Measurements from ENCODE around the gene PLEKHN1. TPM values are rescaled to one million over a fixed set of nuclear protein-coding genes. Genes with fewer than 3 reads are reported as not detected.

PLEKHN1 gene
- total RNA-seq, 4 donors from 2014 or later = 0.21 to 2.4 TPM; not detected in 2

DNA sequence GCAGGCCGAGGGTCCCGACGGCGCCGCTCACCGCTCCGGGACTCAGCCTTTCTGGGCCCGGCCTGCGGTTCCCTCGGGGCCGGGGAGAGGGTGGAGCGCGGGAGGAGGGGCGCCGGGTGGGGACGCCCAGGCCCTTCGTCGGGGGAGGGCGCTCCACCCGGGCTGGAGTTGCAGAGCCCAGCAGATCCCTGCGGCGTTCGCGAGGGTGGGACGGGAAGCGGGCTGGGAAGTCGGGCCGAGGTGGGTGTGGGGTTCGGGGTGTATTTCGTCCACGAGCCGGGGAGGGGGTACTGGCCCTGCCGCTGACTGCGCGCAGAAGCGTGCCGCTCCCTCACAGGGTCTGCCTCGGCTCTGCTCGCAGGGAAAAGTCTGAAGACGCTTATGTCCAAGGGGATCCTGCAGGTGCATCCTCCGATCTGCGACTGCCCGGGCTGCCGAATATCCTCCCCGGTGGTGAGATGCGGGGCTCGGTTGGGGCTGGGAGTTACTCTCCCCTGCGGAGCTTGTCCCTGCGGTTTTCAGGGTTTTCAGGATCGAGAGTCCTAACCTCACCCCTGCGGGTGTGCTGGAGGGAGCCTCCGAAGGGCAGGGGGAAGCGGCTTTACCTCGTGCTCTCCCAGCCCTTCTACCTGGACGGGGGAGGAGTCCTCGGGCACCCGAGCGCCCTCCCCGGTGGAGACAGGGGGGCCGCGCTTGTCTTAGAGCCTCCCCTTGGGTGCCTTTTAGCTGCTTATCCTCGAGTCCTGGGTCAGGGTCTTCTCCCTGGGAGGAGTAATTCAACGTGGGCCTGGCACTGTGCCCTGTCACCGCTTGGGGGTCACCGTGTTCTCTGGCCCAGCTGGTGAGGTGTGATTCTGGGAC, 40.5 kb upstream of the PLEKHN1 start:
- no peak for DNase-seq (ENCODE audit: low spot score in 2 of 2)
- peaks cover 0 to 46% (median 17%) of the 10 kb centered on the region in 4 donors for H3K4me1 ChIP-seq
- H3K27ac ChIP-seq = peak overlapping the region in 1 of 4 donors; percentile 79
- no peaks in the 10 kb centered on the region for H3K9me3 ChIP-seq
- WGBS, 2 donors = 9 to 11% methylated on average over 26 to 48 of the region's 65 CpGs
- H3K36me3 ChIP-seq = no peaks in the 10 kb centered on the region
- TF ChIP-seq EP300 (IDR thresholded peaks at IDR 0.05) = no peak
- TF ChIP-seq POLR2A (IDR thresholded peaks at IDR 0.05) = no peak
- TF ChIP-seq, protein P1, sequence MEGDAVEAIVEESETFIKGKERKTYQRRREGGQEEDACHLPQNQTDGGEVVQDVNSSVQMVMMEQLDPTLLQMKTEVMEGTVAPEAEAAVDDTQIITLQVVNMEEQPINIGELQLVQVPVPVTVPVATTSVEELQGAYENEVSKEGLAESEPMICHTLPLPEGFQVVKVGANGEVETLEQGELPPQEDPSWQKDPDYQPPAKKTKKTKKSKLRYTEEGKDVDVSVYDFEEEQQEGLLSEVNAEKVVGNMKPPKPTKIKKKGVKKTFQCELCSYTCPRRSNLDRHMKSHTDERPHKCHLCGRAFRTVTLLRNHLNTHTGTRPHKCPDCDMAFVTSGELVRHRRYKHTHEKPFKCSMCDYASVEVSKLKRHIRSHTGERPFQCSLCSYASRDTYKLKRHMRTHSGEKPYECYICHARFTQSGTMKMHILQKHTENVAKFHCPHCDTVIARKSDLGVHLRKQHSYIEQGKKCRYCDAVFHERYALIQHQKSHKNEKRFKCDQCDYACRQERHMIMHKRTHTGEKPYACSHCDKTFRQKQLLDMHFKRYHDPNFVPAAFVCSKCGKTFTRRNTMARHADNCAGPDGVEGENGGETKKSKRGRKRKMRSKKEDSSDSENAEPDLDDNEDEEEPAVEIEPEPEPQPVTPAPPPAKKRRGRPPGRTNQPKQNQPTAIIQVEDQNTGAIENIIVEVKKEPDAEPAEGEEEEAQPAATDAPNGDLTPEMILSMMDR (IDR thresholded peaks at IDR 0.05) = no peak
- H3K4me3 ChIP-seq = peak overlapping the region in 3 of 4 donors; percentile 21 to 55 (median 44)
- peaks cover 0 to 54% of the 10 kb centered on the region in 2 donors for H3K27me3 ChIP-seq

DNA sequence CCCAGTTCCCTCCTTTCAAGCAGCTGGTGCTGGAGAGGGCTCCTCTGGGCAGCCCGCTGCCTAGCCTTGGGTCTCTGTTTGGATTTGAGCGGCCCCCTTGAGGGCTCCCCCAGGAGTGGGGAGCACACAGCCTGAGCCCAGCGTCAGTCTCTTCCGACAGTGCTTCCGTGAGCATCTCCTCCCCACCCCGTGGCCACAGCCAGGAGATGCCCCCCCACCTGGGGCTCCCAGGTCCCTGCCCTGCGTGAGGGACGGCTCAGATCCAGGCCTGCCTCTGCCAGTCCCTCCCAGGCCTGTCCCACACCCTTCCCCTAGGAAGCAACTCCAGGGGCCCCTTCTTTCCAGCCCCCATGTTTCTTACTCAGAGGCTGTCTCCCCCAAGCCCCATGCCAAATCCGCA, 39.0 kb upstream of the PLEKHN1 start:
- TF ChIP-seq, protein P1 (IDR thresholded peaks at IDR 0.05) = no peak
- TF ChIP-seq EP300 (IDR thresholded peaks at IDR 0.05) (no peak), POLR2A (IDR thresholded peaks at IDR 0.05) (no peak)
- Histone ChIP-seq H3K9me3 (no peaks in the 10 kb centered on the region), H3K27ac (no peak overlapping the region), H3K36me3 (no peaks in the 10 kb centered on the region), H3K4me3 (no peak overlapping the region), H3K4me1 (peaks cover 0 to 34% (median 11%) of the 10 kb centered on the region in 4 donors), H3K27me3 (peaks cover 0 to 55% of the 10 kb centered on the region in 2 donors)
- WGBS, 2 donors = 57 to 71% methylated on average over 8 to 9 of the region's 9 CpGs
- no peak for DNase-seq (ENCODE audit: low spot score in 2 of 2)

DNA sequence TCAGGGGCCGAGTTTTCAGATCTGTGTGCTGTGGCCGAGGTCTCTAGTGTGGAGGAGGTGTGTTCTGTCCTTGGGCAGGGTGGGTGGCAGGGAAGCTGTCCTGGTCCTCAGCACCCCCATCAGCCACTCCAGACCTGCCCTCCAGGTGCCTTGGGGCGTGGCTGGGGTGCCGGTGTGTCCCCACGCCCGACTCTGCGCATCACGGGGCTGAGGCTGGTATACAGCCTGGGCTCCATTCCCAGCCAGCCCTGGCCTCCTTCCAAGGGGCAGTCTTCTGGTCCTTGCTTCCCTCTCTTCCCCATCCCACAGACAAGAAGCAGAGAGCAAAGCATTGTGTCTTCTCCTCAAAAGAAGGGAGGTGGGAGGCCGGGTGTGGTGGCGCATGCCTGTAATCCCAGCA, 38.5 kb upstream of the PLEKHN1 start:
- Histone ChIP-seq H3K27me3 (peaks cover 0 to 54% of the 10 kb centered on the region in 2 donors), H3K36me3 (no peaks in the 10 kb centered on the region), H3K4me3 (no peak overlapping the region), H3K9me3 (no peaks in the 10 kb centered on the region), H3K4me1 (peaks cover 0 to 30% (median 11%) of the 10 kb centered on the region in 4 donors), H3K27ac (no peak overlapping the region)
- DNase-seq (ENCODE audit: low spot score in 2 of 2) = no peak
- 66 to 69% methylated on average over 9 to 10 of the region's 10 CpGs for WGBS, 2 donors
- TF ChIP-seq, protein P1 (IDR thresholded peaks at IDR 0.05) = no peak
- TF ChIP-seq EP300 (IDR thresholded peaks at IDR 0.05) (no peak), POLR2A (IDR thresholded peaks at IDR 0.05) (no peak)

DNA sequence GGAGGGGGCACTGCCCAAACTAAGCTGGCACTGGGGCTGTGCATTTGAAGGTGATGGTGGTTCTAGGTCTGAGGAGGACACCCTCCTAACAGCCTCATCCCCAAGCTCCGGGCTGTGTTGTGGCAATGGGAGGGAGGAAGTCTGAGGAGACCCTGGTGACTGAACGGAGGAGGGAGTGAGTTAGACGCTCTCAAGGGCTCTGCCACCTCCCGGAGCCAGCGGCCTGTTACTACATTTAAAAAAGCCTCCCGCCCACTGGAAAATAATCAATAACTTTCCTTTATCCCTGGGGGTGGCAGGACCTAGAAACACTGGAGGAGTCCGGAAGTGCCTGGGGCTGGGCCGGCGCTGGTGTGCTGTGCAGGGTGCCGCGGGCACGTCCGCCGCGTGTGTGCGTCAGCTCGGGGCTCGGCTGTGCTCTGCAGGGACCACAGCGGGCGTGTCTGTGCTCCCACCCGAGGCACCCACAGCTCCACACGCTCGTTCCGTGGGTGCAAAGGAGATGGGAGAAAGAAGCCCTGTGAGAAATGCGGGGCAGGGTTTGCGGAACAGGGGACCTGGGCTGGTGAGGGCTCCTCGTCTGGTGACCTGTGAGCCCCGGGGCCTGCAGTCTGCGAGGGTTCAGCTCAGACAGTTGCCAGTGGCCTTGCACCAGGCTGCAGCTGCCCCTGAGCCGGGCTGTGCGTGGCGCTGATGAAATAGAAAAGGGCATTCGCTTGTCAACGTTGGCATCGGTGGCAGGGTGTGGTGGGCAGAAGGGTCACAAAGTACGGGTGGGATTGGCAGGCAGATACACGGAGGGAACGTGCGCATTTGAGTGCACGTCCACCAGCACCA, 37.2 kb upstream of the PLEKHN1 start:
- Histone ChIP-seq H3K27ac (no peak overlapping the region), H3K27me3 (peaks cover 0 to 55% of the 10 kb centered on the region in 2 donors), H3K9me3 (no peaks in the 10 kb centered on the region), H3K4me3 (no peak overlapping the region), H3K36me3 (no peaks in the 10 kb centered on the region), H3K4me1 (peaks cover 0 to 18% (median 5%) of the 10 kb centered on the region in 4 donors)
- TF ChIP-seq EP300 (IDR thresholded peaks at IDR 0.05) (no peak), POLR2A (IDR thresholded peaks at IDR 0.05) (no peak)
- TF ChIP-seq, protein P1 (IDR thresholded peaks at IDR 0.05) = no peak
- 70 to 80% methylated on average over 37 to 40 of the region's 40 CpGs for WGBS, 2 donors
- DNase-seq (ENCODE audit: low spot score in 2 of 2) = no peak

All from tibial nerve (tissue), 4 donors.